Jurkat, Clone E6-1 (cell line): ENCODE results near the gene NEUROG1.
"Not testable (repeated sequence)": the region's sequence is repeated elsewhere in the genome, so short reads cannot be mapped to it uniquely, and the experiment has no call there.

Source experiments
- DNase-seq: peaks from one replicate; pipeline ENCODE4 v3.0.0-alpha.2; 2011; ENCODE audit warnings: low read depth, low spot score
- H3K4me3 ChIP-seq: 2 replicates; pipeline ENCODE4 v1.5.1; 2011; ENCODE audit warnings: mild to moderate bottlenecking, low read length, control low read depth, moderate library complexity

Gene NEUROG1

GRCh38 chr5:135541807-135542502 lies 6.2 kb upstream of the NEUROG1 start:
- no peak for DNase-seq
- H3K4me3 ChIP-seq, result no peak overlapping the region

- H3K4me3 ChIP-seq, result no peak overlapping the region
- DNase-seq, result no peak
Observed at GRCh38 chr5:135539430-135540005, 3.8 kb upstream of the NEUROG1 start.

- DNase-seq, result no peak
- no peak overlapping the region for H3K4me3 ChIP-seq
Observed at GRCh38 chr5:135538261-135538660, 2.5 kb upstream of the NEUROG1 start.

GRCh38 chr5:135537745-135538144 lies 2.0 kb upstream of the NEUROG1 start:
- no peak overlapping the region for H3K4me3 ChIP-seq
- no peak for DNase-seq

- DNase-seq, result no peak
- no peak overlapping the region for H3K4me3 ChIP-seq
Observed at GRCh38 chr5:135537271-135537670, 1.5 kb upstream of the NEUROG1 start.

GRCh38 chr5:135535420-135535819 lies 344 bp downstream of the NEUROG1 start:
- DNase-seq, result no peak
- H3K4me3 ChIP-seq, result no peak overlapping the region

- no peak overlapping the region for H3K4me3 ChIP-seq
- no peak for DNase-seq
Observed at GRCh38 chr5:135534609-135535419, 950 bp downstream of the NEUROG1 start.

- H3K4me3 ChIP-seq, result no peak overlapping the region
Observed at GRCh38 chr5:135533794-135534193, 2.0 kb downstream of the NEUROG1 start.

GRCh38 chr5:135533334-135533733 lies 2.4 kb downstream of the NEUROG1 start:
- H3K4me3 ChIP-seq, result no peak overlapping the region
- no peak for DNase-seq

More at GRCh38 chr5:135533794-135534193, 2.0 kb downstream of the NEUROG1 start:
- no peak for DNase-seq

GRCh38 chr5:135529576-135529975 lies 6.2 kb downstream of the NEUROG1 start:
- not testable (repeated sequence) for DNase-seq, H3K4me3 ChIP-seq

GRCh38 chr5:135526924-135527323 lies 8.8 kb downstream of the NEUROG1 start:
- DNase-seq, result no peak
- no peak overlapping the region for H3K4me3 ChIP-seq

GRCh38 chr5:135521964-135522363 lies 13.8 kb downstream of the NEUROG1 start:
- no peak for DNase-seq
- no peak overlapping the region for H3K4me3 ChIP-seq

GRCh38 chr5:135517631-135518030 lies 18.1 kb downstream of the NEUROG1 start:
- no peak overlapping the region for H3K4me3 ChIP-seq
- DNase-seq, result no peak

GRCh38 chr5:135514116-135514515 lies 21.6 kb downstream of the NEUROG1 start:
- no peak for DNase-seq
- H3K4me3 ChIP-seq, result no peak overlapping the region

GRCh38 chr5:135511761-135512575 lies 23.8 kb downstream of the NEUROG1 start:
- H3K4me3 ChIP-seq, result no peak overlapping the region
- no peak for DNase-seq

- H3K4me3 ChIP-seq, result no peak overlapping the region
- DNase-seq, result no peak
Observed at GRCh38 chr5:135509995-135510394, 25.8 kb downstream of the NEUROG1 start.

- no peak for DNase-seq
- no peak overlapping the region for H3K4me3 ChIP-seq
Observed at GRCh38 chr5:135508496-135509005, 27.2 kb downstream of the NEUROG1 start.

GRCh38 chr5:135505973-135506372 lies 29.8 kb downstream of the NEUROG1 start:
- H3K4me3 ChIP-seq, result no peak overlapping the region
- DNase-seq, result no peak

- no peak for DNase-seq
- no peak overlapping the region for H3K4me3 ChIP-seq
Observed at GRCh38 chr5:135504376-135504775, 31.4 kb downstream of the NEUROG1 start.
